Sigmoid colon (tissue), 7 donors: ENCODE results near the gene C12orf57. TPM values are rescaled to one million over a fixed set of nuclear protein-coding genes. Genes with fewer than 3 reads are reported as not detected.

Experiments
- DNase-seq: peaks from one replicate; pipeline ENCODE4 v3.0.0-alpha.2; 2019
- H3K27ac ChIP-seq, 4 donors: fragments of 200-600 bp; sonication (generic); one replicate each; pipeline ENCODE4 v1.5.1; 2016 to 2019; ENCODE audit warnings: mild to moderate bottlenecking in 1 of 4
- H3K27me3 ChIP-seq, 3 donors: fragments of 200-600 bp; sonication (generic); one replicate each; pipeline ENCODE4 v1.5.1; 2019; ENCODE audit warnings: mild to moderate bottlenecking in 1 of 3
- H3K36me3 ChIP-seq, 4 donors: fragments of 200-600 bp; sonication (generic); one replicate each; pipeline ENCODE4 v1.5.1; 2016 to 2019
- H3K4me1 ChIP-seq, 4 donors: fragments of 200-600 bp; sonication (generic); one replicate each; pipeline ENCODE4 v1.5.1; 2017 to 2019
- H3K4me3 ChIP-seq, 4 donors: fragments of 200-600 bp; sonication (generic); one replicate each; pipeline ENCODE4 v1.5.1; 2017 to 2019; ENCODE audit warnings: mild to moderate bottlenecking in 2 of 4, moderate library complexity in 1 of 4
- H3K9me3 ChIP-seq, 4 donors: fragments of 200-600 bp in 3 of 4; sonication (generic) in 3 of 4; one replicate each; pipeline versions ENCODE4 v1.5.1 to v1.6.1; 2013 to 2019
- EP300 ChIP-seq, 4 donors: sonication (generic); formaldehyde crosslinking; IDR thresholded peaks; one replicate each; pipeline ENCODE4 v1.6.1; 2017; ENCODE audit warnings: antibody characterized with exemption in 4 of 4
- POLR2A ChIP-seq, 2 donors: fragments of 450-650 bp; IDR thresholded peaks; one replicate each; pipeline ENCODE4 v1.6.1; 2016; ENCODE audit warnings: antibody characterized with exemption in 2 of 2, mild to moderate bottlenecking in 2 of 2, moderate library complexity in 2 of 2
- POLR2AphosphoS5 ChIP-seq, 4 donors: sonication (generic); formaldehyde crosslinking; IDR thresholded peaks; one replicate each; pipeline ENCODE4 v1.6.1; 2017; ENCODE audit warnings: antibody characterized with exemption in 4 of 4
- WGBS, 2 donors: extraction: QIAGEN DNeasy Blood & Tissue Kit; methylation state at CpG; one replicate each; pipeline ENCODE4 v1.1.7; 2013; 5-methylcytosine and 5-hydroxymethylcytosine counted together
- intact Hi-C: fragments of 100-400 bp; cut with DNase I; formaldehyde crosslinking; loops from one replicate; pipeline ENCODE4 v1.15.1; 2023
- polyA plus RNA-seq, 3 donors: library from polyadenylated mRNA; stranded (reverse); fragments of 200-250 nt; gene quantifications; one replicate each; pipeline ENCODE4 v1.2.3, GENCODE V29; 2013
- total RNA-seq, 4 donors: library from RNA; depleted of rRNA; stranded (reverse); fragments of >200 nt; gene quantifications; one replicate each; pipeline ENCODE4 v1.1.0, GENCODE V29; 2016
- TF ChIP-seq, protein P1 (sequence below), 4 experiments: fragments of 450-650 bp in 3 of 4; fragments of 200-600 bp in 1 of 4; IDR thresholded peaks; one replicate each; pipeline ENCODE4 v1.5.1; 2016 to 2019; ENCODE audit warnings: antibody characterized with exemption in 4 of 4, mild to moderate bottlenecking in 3 of 4, moderate library complexity in 2 of 4
- donor health status: healthy with polysubstance abuse.
- donor health status: Bipolar disorder and iron deficiency.
- donor health status: healthy.

The C12orf57 gene
- total and polyA plus RNA-seq, 7 donors: 305 to 810 (median 623) TPM

DNA sequence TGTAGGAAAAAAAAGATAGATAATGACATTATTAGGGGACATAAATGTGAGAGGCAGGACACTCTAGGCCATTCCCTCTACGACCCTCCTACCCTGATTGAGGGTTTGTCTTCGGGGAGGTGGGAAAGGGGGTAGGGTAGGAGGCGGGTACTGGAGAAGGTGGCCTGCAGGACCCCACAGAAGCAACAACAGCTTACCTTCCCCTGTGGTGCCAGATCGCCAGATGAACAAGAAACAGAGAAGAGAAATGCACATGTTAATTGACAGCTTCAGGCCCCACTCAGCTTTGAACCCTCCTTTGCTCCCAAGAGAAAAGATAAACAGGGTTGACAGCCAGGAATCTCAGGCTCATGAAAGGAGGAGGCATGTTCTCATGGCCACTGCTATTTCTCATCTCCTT lies 21.9 kb downstream of the C12orf57 start:
- DNase-seq: no peak
- WGBS, 2 donors: 36 to 71% methylated on average over 4 of the region's 4 CpGs
- Histone ChIP-seq H3K27ac (peak overlapping the region; percentile 81 to 86 (median 82)), H3K9me3 (no peaks in the 10 kb centered on the region), H3K4me1 (peaks cover 0 to 53% (median 43%) of the 10 kb centered on the region in 4 donors), H3K36me3 (peaks cover 32 to 40% (median 35%) of the 10 kb centered on the region in 4 donors), H3K4me3 (no peak overlapping the region), H3K27me3 (no peaks in the 10 kb centered on the region)
- TF ChIP-seq EP300 (IDR thresholded peaks at IDR 0.05) (no peak), POLR2AphosphoS5 (IDR thresholded peaks at IDR 0.05) (no peak), POLR2A (IDR thresholded peaks at IDR 0.05) (no peak)
- TF ChIP-seq, protein P1, sequence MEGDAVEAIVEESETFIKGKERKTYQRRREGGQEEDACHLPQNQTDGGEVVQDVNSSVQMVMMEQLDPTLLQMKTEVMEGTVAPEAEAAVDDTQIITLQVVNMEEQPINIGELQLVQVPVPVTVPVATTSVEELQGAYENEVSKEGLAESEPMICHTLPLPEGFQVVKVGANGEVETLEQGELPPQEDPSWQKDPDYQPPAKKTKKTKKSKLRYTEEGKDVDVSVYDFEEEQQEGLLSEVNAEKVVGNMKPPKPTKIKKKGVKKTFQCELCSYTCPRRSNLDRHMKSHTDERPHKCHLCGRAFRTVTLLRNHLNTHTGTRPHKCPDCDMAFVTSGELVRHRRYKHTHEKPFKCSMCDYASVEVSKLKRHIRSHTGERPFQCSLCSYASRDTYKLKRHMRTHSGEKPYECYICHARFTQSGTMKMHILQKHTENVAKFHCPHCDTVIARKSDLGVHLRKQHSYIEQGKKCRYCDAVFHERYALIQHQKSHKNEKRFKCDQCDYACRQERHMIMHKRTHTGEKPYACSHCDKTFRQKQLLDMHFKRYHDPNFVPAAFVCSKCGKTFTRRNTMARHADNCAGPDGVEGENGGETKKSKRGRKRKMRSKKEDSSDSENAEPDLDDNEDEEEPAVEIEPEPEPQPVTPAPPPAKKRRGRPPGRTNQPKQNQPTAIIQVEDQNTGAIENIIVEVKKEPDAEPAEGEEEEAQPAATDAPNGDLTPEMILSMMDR (IDR thresholded peaks at IDR 0.05): no peak
- intact Hi-C loops: loop anchor here (1.0 to 2.0 kb wide), 3 partner anchors 21 to 97 kb away; partner anchors contain the start of gene C12orf57

DNA sequence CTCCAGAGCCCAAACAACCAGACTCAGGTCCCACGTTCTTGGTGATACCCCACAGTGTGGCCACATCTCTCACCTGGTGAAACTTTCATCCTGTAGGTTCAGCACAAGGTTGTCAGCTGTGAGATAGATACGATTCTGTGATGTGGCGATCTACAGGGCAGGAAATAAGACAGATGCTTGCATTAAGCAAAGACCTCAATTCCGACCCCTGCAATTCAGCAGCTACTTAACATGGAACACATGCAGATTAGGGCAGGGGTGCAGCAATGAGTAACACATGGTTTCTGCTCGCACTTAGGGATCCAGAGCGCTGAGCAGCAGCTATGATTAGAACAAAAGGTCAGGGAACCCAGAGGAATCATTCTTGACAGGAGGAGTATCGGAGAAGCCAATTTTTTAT lies 22.5 kb downstream of the C12orf57 start:
- peaks cover 32 to 40% (median 35%) of the 10 kb centered on the region in 4 donors for H3K36me3 ChIP-seq
- H3K27ac ChIP-seq: no peak overlapping the region
- DNase-seq: no peak
- WGBS, 2 donors: 46 to 73% methylated on average over 7 of the region's 7 CpGs
- no peaks in the 10 kb centered on the region for H3K9me3 ChIP-seq
- peaks cover 0 to 49% (median 40%) of the 10 kb centered on the region in 4 donors for H3K4me1 ChIP-seq
- intact Hi-C loops: no loop called here
- no peak overlapping the region for H3K4me3 ChIP-seq
- no peaks in the 10 kb centered on the region for H3K27me3 ChIP-seq
- TF ChIP-seq, protein P1 (IDR thresholded peaks at IDR 0.05): no peak
- TF ChIP-seq EP300 (IDR thresholded peaks at IDR 0.05) (no peak), POLR2AphosphoS5 (IDR thresholded peaks at IDR 0.05) (no peak)

DNA sequence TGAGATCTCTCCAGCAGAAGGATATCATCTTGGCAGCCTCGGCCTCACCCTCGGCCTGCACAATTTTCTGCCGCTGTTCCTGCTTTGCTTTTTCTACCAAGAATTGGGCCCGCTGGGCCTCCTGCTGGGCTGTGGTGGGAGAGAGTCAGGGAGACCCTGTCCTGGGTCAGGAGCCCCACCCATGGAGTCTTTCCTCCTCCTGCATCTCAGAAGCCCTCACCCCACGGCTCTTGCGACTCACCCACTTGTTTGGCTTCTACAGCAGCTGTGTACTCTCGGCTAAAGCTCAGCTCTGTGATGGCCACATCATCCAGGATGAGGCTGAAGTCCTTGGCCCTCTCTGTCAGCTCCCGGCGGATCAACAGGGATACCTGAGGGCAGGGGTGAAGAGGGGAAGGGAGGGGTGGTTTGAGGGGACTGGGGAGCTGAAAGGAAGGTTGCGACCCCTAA lies 23.9 kb downstream of the C12orf57 start:
- WGBS, 2 donors: 54 to 82% methylated on average over 10 of the region's 10 CpGs
- intact Hi-C loops: no loop called here
- peaks cover 0 to 42% (median 34%) of the 10 kb centered on the region in 4 donors for H3K4me1 ChIP-seq
- H3K27ac ChIP-seq: no peak overlapping the region
- TF ChIP-seq EP300 (IDR thresholded peaks at IDR 0.05) (no peak), POLR2AphosphoS5 (IDR thresholded peaks at IDR 0.05) (no peak), POLR2A (IDR thresholded peaks at IDR 0.05) (no peak)
- TF ChIP-seq, protein P1 (IDR thresholded peaks at IDR 0.05): no peak
- no peak for DNase-seq
- H3K9me3 ChIP-seq: no peaks in the 10 kb centered on the region
- no peak overlapping the region for H3K4me3 ChIP-seq
- no peaks in the 10 kb centered on the region for H3K27me3 ChIP-seq
- H3K36me3 ChIP-seq: peaks cover 32 to 40% (median 35%) of the 10 kb centered on the region in 4 donors

DNA sequence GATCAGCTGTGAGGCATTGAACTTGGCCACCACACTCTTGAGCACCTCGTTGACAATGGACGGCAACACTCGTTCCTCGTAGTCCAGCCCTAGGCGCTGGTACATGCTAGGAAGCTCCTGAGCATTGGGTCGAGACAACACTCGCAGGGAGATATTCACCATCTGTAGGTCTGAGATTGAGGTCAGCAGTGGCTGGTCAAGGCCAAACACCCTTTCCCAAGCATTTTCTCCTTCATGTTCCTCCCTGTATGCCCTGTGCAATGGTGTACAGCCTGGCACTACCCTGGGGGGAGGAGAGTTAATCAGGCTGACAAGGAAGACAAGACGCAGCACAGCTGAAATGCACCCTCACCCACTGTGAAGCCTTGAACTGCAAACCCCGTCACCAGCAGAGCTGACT lies 24.6 kb downstream of the C12orf57 start:
- H3K36me3 ChIP-seq: peaks cover 32 to 40% (median 35%) of the 10 kb centered on the region in 4 donors
- TF ChIP-seq POLR2A (IDR thresholded peaks at IDR 0.05) (no peak), POLR2AphosphoS5 (IDR thresholded peaks at IDR 0.05) (no peak), EP300 (IDR thresholded peaks at IDR 0.05) (no peak)
- TF ChIP-seq, protein P1 (IDR thresholded peaks at IDR 0.05): no peak
- H3K27me3 ChIP-seq: no peaks in the 10 kb centered on the region
- H3K4me1 ChIP-seq: peaks cover 0 to 40% (median 33%) of the 10 kb centered on the region in 4 donors
- no peaks in the 10 kb centered on the region for H3K9me3 ChIP-seq
- H3K4me3 ChIP-seq: no peak overlapping the region
- DNase-seq: no peak
- H3K27ac ChIP-seq: peak overlapping the region in 1 of 4 donors; percentile 7
- intact Hi-C loops: no loop called here
- 62 to 89% methylated on average over 9 of the region's 9 CpGs for WGBS, 2 donors
